ENCODE results near the gene CD52.
A peak's percentile ranks its signal among the peaks of the same experiment; 100 is the strongest.

The CD52 gene

GRCh38 chr1:26357121-26357602 is 39.4 kb downstream of the CD52 start:
- no peak for DNase-seq

DNA sequence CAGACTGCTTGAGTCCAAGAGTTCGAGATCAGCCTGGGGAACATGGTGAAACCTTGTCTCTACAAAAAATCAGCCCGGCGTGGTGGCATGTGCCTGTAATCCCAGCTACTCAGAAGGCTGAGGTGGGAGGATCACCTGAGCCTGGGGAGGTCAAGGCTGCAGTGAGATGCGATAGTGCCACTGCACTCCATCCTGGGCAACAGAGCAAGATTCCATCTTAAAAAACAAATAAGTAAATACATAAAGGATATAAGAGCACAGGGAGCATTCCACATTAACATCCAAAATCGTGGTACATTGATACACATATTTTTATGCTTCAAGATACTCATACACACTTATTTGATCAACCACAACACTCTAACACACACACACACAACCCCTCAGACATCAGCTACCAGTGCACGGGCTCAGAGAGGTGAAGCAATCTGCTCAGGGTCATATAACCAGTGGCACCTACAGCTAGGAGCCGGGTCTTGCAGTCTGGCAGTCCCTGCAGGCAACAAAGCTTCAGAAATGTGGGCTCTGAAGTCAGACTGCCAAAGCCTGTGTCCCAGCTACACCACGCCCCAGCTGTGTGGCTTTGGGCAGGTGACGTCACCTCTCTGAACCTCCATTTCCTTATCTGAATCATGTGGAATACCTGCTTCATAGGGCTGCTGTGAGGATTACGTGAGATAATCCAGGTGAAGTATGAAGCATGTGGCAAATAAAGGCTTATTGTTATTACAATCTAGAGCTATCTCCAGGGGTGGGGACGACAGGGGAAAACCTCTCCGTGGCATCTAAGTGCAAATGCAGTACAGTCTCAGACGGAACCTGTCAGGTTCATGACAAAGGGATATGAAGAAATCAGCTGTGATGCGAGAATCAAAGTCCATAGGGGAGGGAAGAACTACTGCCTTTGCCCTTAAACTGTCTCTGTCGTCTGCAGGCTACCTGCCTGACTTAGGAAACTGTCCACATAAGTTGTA is 40.9 kb downstream of the CD52 start:
- peak; percentile 75 for DNase-seq

GRCh38 chr1:26359981-26360806 is 42.4 kb downstream of the CD52 start:
- peak; percentile 69 for DNase-seq

DNA sequence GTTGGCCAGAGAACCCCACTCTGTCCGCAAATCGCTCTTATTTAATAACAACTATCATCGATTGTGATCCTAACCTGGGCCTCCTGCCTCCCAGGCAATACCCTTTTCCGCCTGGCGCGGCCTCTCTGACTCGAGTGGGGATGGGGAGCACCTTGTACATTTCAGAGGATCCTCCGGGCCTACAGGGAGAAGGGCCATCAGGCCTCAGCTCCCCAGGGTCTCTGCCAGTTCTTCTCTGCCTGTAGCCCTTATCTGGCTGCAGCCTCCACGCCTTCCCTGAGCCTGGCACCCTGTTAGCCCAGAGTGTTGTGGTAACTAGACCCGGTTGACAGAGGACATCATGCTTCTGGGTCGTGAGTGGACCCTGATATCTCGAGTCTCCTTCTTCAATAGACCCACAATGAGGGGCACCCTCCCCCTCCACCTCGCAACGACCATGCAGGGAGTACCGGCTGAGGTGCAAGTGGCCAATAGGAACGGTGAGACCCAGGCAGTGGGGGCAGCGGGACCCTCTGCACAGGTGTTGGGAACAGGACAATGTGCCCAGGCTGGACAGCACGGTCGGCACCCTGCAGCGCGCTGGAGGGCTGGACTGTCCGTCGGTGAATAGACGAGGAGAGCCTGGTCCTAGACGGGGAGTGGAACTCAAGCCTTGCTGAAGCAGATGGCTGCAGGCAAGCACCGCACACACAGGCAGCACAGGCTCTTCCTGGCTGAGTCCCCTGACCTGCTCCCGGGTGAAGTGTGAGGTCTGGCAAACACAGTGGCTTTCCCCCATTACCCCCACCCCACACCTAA is 43.2 kb downstream of the CD52 start:
- no peak for DNase-seq

- no peak for DNase-seq
Measured at GRCh38 chr1:26361605-26362122, 43.9 kb downstream of the CD52 start.

- no peak for DNase-seq
Measured at GRCh38 chr1:26362331-26362730, 44.6 kb downstream of the CD52 start.

GRCh38 chr1:26363549-26364448 is 46.0 kb downstream of the CD52 start:
- peak; percentile 91 for DNase-seq

DNA sequence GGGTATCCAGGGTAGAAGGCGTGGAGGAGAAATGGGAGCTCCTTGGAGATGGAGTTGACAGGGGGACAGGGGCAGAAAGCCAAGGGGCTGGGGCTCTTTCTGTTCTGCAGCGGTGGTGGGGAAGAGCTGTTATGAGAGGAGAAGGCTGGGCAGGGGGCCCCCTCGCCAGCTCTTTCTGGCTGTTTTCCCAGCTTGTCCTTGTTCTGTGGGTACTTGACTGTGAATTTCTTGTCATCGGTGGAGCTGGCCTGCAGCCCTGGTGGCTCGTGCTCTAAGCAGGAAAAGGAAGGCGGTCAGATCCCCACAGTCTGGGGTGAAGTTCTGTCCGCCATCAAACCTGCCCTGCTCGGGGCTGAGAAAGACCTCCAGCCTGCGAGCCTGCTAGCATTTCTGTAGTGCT is 47.2 kb downstream of the CD52 start:
- DNase-seq = no peak

- DNase-seq = no peak
Measured at GRCh38 chr1:26367441-26367840, 49.7 kb downstream of the CD52 start.

- DNase-seq = no peak
Measured at GRCh38 chr1:26368006-26368405, 50.2 kb downstream of the CD52 start.

DNA sequence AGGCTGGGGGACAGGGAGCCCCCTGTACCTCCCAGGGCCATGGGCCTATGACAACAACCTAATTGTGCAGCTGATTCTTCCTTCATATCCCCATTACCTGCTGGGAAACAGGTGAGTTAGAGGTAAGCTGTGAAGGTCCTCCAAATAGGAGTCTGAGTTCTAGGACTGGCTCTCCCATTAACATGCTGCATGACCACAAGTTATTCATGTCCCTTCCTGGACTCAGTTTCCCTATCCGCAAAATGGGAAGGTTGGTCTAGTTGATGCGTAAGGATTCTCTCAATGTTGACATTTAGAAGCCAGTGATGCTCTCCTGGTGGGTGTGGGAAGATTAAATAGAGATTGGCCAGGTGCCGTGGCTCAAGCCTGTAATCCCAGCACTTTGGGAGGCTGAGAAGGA is 50.7 kb downstream of the CD52 start:
- DNase-seq = no peak

Data from stimulated activated CD4-positive, alpha-beta T cell treated with anti-CD3 and anti-CD28 coated beads, Interleukin-15, amount 100 ng/mL, for 24 hours (primary cell).